Neural cell (in vitro differentiated cells): Measurements from ENCODE around the gene KANSL1L. TPM values are rescaled to one million over a fixed set of nuclear protein-coding genes. Genes with fewer than 3 reads are reported as not detected.

Experiments
- H2AFZ ChIP-seq: fragments of 200-600, 300-800 bp; sonication (generic), shearing (Covaris generic); 2 replicates; pipeline ENCODE4 v1.6.0; 2014; ENCODE audit warnings: low read depth, mild to moderate bottlenecking, antibody characterized with exemption, low read length, moderate library complexity
- H3F3A ChIP-seq: fragments of 200-600 bp; shearing (Covaris generic); 2 replicates; pipeline ENCODE4 v1.6.1; 2016; ENCODE audit warnings: mild to moderate bottlenecking, moderate library complexity, mixed read lengths, antibody characterized with exemption, low read length; ENCODE audit not compliant: insufficient read depth, poor library complexity, severe bottlenecking
- H3K27ac ChIP-seq: fragments of 200-600, 300-800 bp; sonication (generic), shearing (Covaris generic); 2 replicates; pipeline ENCODE4 v1.5.1; 2014; ENCODE audit warnings: mild to moderate bottlenecking, low read length, moderate library complexity
- H3K27me3 ChIP-seq: fragments of 300-800, 200-600 bp; sonication (generic), shearing (Covaris generic); 2 replicates; pipeline ENCODE4 v1.6.0; 2014; ENCODE audit warnings: mild to moderate bottlenecking, low read depth, low read length, moderate library complexity; ENCODE audit not compliant: insufficient read depth
- H3K36me3 ChIP-seq: fragments of 300-800, 200-600 bp; sonication (generic), shearing (Covaris generic); 2 replicates; pipeline ENCODE4 v1.5.1; 2014; ENCODE audit warnings: mild to moderate bottlenecking, antibody characterized with exemption, low read length, moderate library complexity; ENCODE audit not compliant: insufficient read depth
- H3K4me2 ChIP-seq: fragments of 300-800, 200-600 bp; sonication (generic), shearing (Covaris generic); 2 replicates; pipeline ENCODE4 v1.6.0; 2014; ENCODE audit warnings: mild to moderate bottlenecking, low read length
- H3K4me3 ChIP-seq: fragments of 300-800, 200-600 bp; sonication (generic), shearing (Covaris generic); 2 replicates; pipeline ENCODE4 v1.5.1; 2014; ENCODE audit warnings: mild to moderate bottlenecking, low read length, moderate library complexity
- H3K79me2 ChIP-seq: fragments of 200-600 bp; shearing (Covaris generic); replicated peaks from 2 replicates; pipeline ENCODE4 v1.6.0; 2014; ENCODE audit warnings: mild to moderate bottlenecking, low read length, moderate library complexity; ENCODE audit not compliant: insufficient read depth
- H3K9ac ChIP-seq: fragments of 300-800, 200-600 bp; sonication (generic), shearing (Covaris generic); 2 replicates; pipeline ENCODE4 v1.6.1; 2016; ENCODE audit warnings: mild to moderate bottlenecking, low read length, mixed read lengths
- H3K9me2 ChIP-seq: fragments of 200-600 bp; shearing (Covaris generic); 2 replicates; pipeline ENCODE4 v1.6.1; 2016; ENCODE audit warnings: mild to moderate bottlenecking, low read length, mixed read lengths; ENCODE audit not compliant: insufficient read depth
- H3K9me3 ChIP-seq: fragments of 200-600, 300-800 bp; sonication (generic), shearing (Covaris generic); 2 replicates; pipeline ENCODE4 v1.6.1; 2016; ENCODE audit warnings: mild to moderate bottlenecking, mixed run types, low read length, moderate library complexity, mixed read lengths
- H4K20me1 ChIP-seq: fragments of 200-600 bp; shearing (Covaris generic); 2 replicates; pipeline ENCODE4 v1.6.1; 2016; ENCODE audit warnings: mild to moderate bottlenecking, mixed run types; ENCODE audit not compliant: insufficient read depth
- EP300 ChIP-seq: fragments of 450-650 bp; conservative IDR thresholded peaks from 2 replicates; pipeline ENCODE4 v1.6.1; 2014; ENCODE audit warnings: antibody characterized with exemption, mild to moderate bottlenecking, moderate library complexity; ENCODE audit not compliant: poor library complexity, severe bottlenecking
- EZH2 ChIP-seq: fragments of 200-600, 300-800 bp; shearing (Covaris generic), sonication (generic); IDR thresholded peaks from 2 replicates; pipeline ENCODE4 v1.6.1; 2014; ENCODE audit warnings: antibody characterized with exemption, low read length, borderline replicate concordance, mild to moderate bottlenecking; ENCODE audit not compliant: insufficient read depth, poor library complexity, severe bottlenecking
- MXI1 ChIP-seq: fragments of 450-650 bp; conservative IDR thresholded peaks from 2 replicates; pipeline ENCODE4 v1.6.1; 2014; ENCODE audit warnings: antibody characterized with exemption, mild to moderate bottlenecking; ENCODE audit not compliant: poor library complexity, severe bottlenecking
- POLR2AphosphoS5 ChIP-seq: IDR thresholded peaks from 2 replicates; pipeline ENCODE4 v1.6.1; 2012
- RAD21 ChIP-seq: fragments of 450-650 bp; conservative IDR thresholded peaks from 2 replicates; pipeline ENCODE4 v1.6.1; 2014; ENCODE audit warnings: antibody characterized with exemption, mild to moderate bottlenecking, moderate library complexity
- SMC3 ChIP-seq: fragments of 450-650 bp; conservative IDR thresholded peaks from 2 replicates; pipeline ENCODE4 v1.6.1; 2014; ENCODE audit warnings: antibody characterized with exemption, mild to moderate bottlenecking, moderate library complexity; ENCODE audit not compliant: poor library complexity
- TAF1 ChIP-seq: IDR thresholded peaks from 2 replicates; pipeline ENCODE4 v1.6.1; 2012; ENCODE audit warnings: low read depth
- polyA plus RNA-seq: library from polyadenylated mRNA; depleted of rRNA; stranded (reverse); fragments of >200 nt; gene quantifications from 2 replicates; pipeline ENCODE4 v1.2.3, GENCODE V29; 2014
- TF ChIP-seq, protein P1 (sequence below): IDR thresholded peaks from 2 replicates; pipeline ENCODE4 v1.6.1; 2012; ENCODE audit warnings: borderline replicate concordance
- TF ChIP-seq, protein P2 (sequence below): fragments of 450-650 bp; IDR thresholded peaks from 2 replicates; pipeline ENCODE4 v1.5.1; 2014; ENCODE audit warnings: antibody characterized with exemption, mild to moderate bottlenecking, moderate library complexity; ENCODE audit not compliant: poor library complexity, severe bottlenecking

The KANSL1L gene
- polyA plus RNA-seq, 1 donor from 2014 or later: 27.6 TPM

- no peaks in the 10 kb centered on the region for H3K79me2 ChIP-seq
- peaks cover 4% of the 10 kb centered on the region for H3K9me3 ChIP-seq
Measured at GRCh38 chr2:210046851-210047500, 124.2 kb downstream of the KANSL1L start.

GRCh38 chr2:210038078-210038477 lies 133.1 kb downstream of the KANSL1L start:
- H3K27me3 ChIP-seq: no peaks in the 10 kb centered on the region
- no peaks in the 10 kb centered on the region for H3F3A ChIP-seq
- no peak overlapping the region for H3K9ac ChIP-seq
- H3K9me2 ChIP-seq: no peaks in the 10 kb centered on the region
- TF ChIP-seq EP300 (no peak), SMC3 (no peak)
- H3K36me3 ChIP-seq: no peaks in the 10 kb centered on the region
- no peak overlapping the region for H3K4me3 ChIP-seq
- no peak overlapping the region for H2AFZ ChIP-seq
- no peaks in the 10 kb centered on the region for H4K20me1 ChIP-seq
- no peak overlapping the region for H3K4me2 ChIP-seq
- no peak overlapping the region for H3K27ac ChIP-seq
- H3K9me3 ChIP-seq: no peaks in the 10 kb centered on the region
- H3K79me2 ChIP-seq: no peaks in the 10 kb centered on the region

More at GRCh38 chr2:210046851-210047500, 124.2 kb downstream of the KANSL1L start:
- H2AFZ ChIP-seq: no peak overlapping the region
- no peaks in the 10 kb centered on the region for H3F3A ChIP-seq
- H3K9me2 ChIP-seq: no peaks in the 10 kb centered on the region
- TF ChIP-seq EZH2 (no peak), SMC3 (no peak)
- no peaks in the 10 kb centered on the region for H4K20me1 ChIP-seq
- peaks cover 4% of the 10 kb centered on the region for H3K36me3 ChIP-seq
- H3K27me3 ChIP-seq: no peaks in the 10 kb centered on the region
- no peak overlapping the region for H3K9ac ChIP-seq
- no peak overlapping the region for H3K27ac ChIP-seq
- H3K4me3 ChIP-seq: no peak overlapping the region
- no peak overlapping the region for H3K4me2 ChIP-seq

- Histone ChIP-seq H3K9me3 (no peaks in the 10 kb centered on the region), H3K9me2 (no peaks in the 10 kb centered on the region), H3K79me2 (no peaks in the 10 kb centered on the region), H3K36me3 (no peaks in the 10 kb centered on the region), H3K9ac (no peak overlapping the region), H2AFZ (no peak overlapping the region), H4K20me1 (no peaks in the 10 kb centered on the region), H3F3A (no peaks in the 10 kb centered on the region), H3K4me2 (no peak overlapping the region), H3K27ac (no peak overlapping the region), H3K4me3 (no peak overlapping the region), H3K27me3 (no peaks in the 10 kb centered on the region)
- no peak for TF ChIP-seq EP300
- no peak for TF ChIP-seq SMC3
- TF ChIP-seq MXI1: no peak
- TF ChIP-seq, protein P1, sequence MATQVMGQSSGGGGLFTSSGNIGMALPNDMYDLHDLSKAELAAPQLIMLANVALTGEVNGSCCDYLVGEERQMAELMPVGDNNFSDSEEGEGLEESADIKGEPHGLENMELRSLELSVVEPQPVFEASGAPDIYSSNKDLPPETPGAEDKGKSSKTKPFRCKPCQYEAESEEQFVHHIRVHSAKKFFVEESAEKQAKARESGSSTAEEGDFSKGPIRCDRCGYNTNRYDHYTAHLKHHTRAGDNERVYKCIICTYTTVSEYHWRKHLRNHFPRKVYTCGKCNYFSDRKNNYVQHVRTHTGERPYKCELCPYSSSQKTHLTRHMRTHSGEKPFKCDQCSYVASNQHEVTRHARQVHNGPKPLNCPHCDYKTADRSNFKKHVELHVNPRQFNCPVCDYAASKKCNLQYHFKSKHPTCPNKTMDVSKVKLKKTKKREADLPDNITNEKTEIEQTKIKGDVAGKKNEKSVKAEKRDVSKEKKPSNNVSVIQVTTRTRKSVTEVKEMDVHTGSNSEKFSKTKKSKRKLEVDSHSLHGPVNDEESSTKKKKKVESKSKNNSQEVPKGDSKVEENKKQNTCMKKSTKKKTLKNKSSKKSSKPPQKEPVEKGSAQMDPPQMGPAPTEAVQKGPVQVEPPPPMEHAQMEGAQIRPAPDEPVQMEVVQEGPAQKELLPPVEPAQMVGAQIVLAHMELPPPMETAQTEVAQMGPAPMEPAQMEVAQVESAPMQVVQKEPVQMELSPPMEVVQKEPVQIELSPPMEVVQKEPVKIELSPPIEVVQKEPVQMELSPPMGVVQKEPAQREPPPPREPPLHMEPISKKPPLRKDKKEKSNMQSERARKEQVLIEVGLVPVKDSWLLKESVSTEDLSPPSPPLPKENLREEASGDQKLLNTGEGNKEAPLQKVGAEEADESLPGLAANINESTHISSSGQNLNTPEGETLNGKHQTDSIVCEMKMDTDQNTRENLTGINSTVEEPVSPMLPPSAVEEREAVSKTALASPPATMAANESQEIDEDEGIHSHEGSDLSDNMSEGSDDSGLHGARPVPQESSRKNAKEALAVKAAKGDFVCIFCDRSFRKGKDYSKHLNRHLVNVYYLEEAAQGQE: no peak
- TF ChIP-seq TAF1: no peak
- no peak for TF ChIP-seq EZH2
- no peak for TF ChIP-seq POLR2AphosphoS5
- no peak for TF ChIP-seq RAD21
- TF ChIP-seq, protein P2, sequence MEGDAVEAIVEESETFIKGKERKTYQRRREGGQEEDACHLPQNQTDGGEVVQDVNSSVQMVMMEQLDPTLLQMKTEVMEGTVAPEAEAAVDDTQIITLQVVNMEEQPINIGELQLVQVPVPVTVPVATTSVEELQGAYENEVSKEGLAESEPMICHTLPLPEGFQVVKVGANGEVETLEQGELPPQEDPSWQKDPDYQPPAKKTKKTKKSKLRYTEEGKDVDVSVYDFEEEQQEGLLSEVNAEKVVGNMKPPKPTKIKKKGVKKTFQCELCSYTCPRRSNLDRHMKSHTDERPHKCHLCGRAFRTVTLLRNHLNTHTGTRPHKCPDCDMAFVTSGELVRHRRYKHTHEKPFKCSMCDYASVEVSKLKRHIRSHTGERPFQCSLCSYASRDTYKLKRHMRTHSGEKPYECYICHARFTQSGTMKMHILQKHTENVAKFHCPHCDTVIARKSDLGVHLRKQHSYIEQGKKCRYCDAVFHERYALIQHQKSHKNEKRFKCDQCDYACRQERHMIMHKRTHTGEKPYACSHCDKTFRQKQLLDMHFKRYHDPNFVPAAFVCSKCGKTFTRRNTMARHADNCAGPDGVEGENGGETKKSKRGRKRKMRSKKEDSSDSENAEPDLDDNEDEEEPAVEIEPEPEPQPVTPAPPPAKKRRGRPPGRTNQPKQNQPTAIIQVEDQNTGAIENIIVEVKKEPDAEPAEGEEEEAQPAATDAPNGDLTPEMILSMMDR: no peak
Measured at GRCh38 chr2:210035679-210036078, 135.5 kb downstream of the KANSL1L start.
